Measurements from ENCODE around the gene RTRAF.

The RTRAF gene

DNA sequence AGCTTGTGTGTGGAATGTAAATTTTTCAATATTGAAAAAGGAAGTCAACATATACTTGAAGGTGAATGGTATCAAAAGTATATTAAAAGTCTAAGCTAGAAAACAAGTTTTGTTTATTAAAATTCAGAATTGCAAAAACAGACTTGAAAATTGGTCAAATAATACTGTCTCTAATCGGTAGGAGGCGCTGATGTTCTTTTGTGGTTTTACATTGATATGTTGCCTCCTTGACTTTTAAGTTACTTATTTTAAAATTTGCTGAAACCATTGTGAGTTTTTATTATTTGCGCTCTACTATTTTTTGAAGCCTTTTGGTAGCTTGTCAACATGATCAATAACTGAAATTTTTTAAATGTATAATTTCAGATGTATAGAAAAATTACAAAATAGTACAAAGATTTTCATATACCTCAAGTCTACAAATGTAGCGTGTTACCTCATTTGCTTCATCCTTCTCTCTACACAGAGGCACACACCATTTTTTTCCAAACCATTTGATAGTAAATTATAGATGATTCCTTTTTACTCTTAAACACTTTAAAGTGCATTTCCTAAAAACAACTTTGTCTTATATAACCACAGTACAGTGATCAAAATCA is 6.9 kb downstream of the RTRAF start:
- no peak for DNase-seq (ENCODE audit: low spot score)

DNA sequence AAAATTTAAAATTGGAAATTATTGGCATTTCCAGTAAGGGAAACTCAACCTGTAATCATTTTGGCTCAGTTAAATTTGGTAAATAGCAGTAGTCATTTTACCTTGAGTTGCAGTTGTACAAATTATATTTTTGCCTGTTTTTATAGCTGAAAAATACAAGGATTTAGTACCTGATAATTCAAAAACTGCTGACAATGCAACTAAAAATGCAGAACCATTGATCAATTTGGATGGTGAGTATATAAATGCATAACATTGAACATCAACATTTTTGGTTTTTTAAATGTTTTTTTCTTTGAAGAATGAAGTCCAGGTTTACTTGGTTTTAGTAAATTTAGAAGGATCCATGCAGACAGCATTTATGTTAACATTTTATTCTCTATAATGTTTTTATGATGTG is 9.0 kb downstream of the RTRAF start:
- DNase-seq (ENCODE audit: low spot score): no peak

DNA sequence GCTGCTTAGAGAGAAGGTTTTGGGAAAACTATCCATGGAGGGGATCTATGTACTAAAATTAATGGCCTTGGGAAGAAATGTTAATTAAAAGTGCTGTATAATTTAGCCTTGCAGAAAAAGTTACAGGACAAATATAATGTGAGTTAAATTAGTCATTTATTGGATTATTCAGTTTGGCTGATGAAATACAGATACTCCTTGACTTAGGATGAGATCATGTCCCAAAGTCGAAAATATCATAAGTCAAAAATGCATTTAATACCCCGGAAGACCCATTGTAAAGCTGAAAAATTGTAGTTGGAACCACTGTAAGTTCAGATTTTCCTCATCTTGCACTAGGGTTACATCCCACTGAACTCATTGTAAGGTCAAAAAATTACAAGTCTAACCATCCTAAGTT is 9.7 kb downstream of the RTRAF start:
- no peak for DNase-seq (ENCODE audit: low spot score)

DNA sequence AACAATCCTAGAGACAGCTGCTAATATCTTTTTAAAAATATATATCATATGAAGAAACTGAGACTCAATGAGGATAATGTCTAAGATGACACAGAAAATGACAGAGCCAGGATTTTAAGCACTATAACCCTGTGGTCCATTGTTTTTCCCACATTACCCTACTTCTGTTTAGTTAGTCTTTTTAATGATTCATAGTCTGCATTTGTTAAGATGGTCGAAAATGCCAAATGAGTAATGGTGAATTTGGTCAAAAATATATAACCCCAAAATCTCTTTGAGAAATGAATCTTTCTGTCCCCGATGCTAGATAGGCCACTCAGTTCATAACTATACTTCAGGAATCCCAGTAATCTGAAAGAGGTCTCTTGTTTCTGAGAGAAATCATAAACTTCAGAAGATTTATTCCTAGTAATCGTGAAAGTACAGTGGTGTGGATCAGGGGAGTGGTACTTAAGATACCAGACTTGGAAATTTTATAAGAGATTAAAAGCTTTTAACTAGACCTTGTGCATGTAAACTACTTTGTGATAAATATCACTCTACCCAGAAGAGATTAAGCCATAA is 10.8 kb downstream of the RTRAF start:
- no peak for DNase-seq (ENCODE audit: low spot score)

DNA sequence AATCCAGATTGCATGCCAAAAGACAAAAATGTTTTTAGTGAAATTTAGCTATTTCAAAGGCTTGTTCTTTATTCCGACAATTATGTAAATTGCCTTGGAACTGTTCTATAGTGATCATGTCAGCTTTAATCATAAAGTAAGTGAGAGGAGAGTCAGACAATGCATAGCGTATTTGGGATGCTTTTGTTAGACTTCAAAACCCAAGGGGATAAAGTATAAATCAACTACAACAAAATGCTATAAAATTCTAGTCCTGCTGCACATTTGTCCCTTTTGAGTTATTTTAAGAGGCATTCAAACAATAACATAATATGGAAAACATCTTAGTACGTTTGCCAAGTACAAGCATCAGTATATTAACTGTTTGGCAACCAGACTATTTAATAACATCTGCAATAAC is 11.3 kb downstream of the RTRAF start:
- DNase-seq (ENCODE audit: low spot score): no peak

DNA sequence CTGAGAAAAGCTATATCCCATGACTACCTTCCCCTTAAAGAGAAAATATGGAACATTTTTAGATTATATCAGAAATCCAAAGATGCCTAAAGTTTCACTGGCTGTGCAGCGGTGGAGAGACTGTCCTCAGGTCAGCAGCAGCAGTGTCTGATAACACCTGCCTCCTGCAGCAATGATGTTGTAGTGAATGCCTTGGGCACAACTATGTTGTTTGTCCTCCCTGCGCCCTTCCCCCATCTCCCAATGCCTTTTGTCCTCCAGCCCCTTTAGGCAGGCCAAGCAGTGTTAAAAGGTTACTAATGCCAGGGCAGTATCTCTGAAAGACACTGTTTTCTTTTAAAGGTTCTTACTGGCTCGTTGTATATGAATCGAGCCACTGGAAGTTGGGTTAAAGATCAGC is 13.2 kb downstream of the RTRAF start:
- DNase-seq (ENCODE audit: low spot score): no peak

DNA sequence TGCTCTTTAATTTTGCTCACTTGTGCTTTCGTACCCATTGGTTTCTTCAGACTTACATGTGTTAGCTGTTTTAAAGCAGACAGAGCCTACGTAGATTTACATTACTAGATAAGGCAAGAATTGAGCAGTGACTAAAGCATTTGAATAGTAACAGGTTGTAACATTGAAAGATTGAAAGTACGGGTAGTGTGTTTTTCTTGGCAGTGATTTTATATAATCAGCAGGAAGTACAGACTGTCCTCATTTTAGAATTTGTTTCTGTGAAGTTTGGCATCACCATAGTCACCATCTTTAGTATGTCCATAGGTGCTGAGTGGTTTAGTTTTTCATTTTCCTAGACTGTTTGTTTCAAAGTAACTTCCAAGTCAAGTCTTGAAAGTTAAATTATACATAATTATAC is 14.0 kb downstream of the RTRAF start:
- DNase-seq (ENCODE audit: low spot score): no peak

DNA sequence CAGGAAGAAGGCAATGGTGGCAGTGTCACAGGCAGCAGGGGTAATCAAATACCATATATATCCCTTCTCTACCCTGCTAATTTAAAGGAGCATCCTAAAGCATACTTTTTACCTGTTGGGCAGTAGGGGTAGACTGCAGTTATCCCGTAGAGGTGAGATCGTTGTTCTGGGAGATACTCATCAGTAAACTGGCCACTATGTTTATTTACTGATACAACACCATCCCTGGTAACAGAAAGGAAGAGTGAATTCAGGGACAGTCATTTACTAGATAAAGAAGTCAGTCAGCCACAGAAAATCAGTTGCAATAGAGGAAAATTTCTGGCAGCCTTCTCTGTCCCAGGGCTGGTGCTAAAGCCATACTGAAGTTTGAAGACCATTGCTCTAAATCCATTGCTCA is 16.3 kb downstream of the RTRAF start:
- no peak for DNase-seq (ENCODE audit: low spot score)

DNA sequence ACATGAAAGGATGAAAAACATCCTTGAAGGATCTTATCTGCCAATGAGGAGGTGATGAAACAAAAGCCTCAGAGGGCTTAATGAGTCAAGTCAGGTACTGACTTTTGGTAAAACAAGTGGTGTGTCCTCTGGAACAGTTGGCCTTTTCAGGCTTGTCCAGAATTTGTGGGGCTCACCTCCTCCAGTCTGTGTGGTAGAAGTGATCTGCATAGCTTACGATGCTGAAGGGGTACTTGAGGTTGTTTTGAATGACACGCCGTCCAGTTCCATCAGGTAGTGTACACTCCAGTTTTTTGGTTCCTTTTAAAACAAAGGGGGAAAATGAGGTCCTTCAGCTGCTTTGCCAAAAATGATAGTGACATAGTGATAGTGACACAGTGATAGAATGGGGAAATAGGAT is 17.0 kb downstream of the RTRAF start:
- no peak for DNase-seq (ENCODE audit: low spot score)

DNA sequence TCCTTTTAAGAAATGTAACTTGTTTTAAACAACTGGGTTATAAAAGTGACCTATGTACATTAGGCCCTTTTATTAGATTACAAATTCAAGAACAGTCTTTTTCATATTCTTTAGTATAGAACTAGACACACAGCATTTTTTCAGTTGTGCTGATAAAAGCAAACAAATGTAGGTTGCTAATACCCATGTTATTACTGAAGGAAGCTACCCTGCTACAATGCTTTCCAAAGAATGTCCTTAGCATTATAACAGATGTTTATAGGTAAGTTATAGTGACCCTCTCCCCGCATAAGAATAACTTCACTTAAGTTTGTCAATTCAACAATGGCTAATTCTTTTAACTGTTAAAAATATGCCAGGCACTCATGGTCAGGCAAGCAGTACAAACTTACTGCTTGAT is 17.9 kb downstream of the RTRAF start:
- no peak for DNase-seq (ENCODE audit: low spot score)

DNA sequence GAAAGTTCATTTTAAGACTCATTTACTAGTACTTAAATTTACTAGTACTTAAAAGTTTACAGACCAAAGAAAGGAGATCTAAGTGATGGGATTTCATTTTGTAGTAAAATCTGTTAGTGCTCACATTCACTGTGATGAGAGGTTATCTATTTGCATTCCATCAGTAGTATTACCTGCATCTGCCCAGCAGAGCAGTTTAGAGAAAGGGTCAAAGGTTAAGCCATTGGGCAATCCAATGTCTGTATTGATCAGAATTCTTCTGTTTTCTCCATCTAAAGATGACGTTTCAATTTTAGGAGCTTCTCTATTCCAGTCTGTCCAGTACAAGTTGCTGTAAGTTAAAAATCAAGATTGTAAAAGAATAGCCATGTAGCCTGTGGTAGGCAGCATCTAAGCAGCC is 18.3 kb downstream of the RTRAF start:
- DNase-seq (ENCODE audit: low spot score): no peak

DNA sequence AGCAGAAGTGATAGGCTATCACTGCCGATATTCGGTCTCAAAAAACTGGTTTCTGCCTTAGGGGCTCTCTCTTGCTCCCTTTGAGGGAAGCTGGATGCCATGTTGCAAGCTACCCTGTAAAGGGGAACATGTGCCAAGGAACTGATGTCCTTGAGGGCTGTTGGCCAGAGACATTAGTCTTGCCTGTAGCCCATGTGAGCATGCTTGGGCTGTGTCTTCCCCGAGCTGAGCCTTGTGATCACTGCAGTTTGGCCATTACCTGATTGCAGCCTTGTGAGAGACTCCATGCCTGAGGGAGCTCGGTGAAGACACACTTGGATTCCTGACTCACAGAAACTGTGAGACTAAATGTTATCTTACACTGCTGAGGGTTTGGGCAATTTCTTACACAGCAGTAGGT is 18.8 kb downstream of the RTRAF start:
- DNase-seq (ENCODE audit: low spot score): no peak

DNA sequence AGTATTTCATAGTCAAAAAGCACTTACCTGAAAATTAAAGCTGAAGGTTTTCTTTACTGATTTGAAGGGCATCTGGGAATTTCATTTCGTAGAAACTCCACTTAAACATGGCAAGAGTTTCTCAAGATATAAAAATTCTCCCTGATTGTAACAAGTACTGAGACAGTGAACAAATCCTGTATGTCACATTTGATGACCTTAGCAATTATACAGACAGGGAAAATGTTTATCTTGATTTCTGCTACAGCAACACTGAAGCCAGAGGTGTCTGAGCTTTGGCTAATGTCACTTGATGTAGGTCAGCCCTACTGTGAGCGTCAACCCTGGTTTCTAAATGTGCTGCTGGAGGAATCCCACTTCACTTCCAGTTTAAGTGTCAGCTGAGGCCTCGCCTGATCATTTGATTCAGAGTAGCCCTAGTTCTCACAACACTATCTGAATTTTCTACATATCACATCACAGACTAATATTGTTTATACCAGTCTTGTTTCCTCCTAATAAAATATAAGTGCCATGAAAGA is 20.9 kb downstream of the RTRAF start:
- no peak for DNase-seq (ENCODE audit: low spot score)

DNA sequence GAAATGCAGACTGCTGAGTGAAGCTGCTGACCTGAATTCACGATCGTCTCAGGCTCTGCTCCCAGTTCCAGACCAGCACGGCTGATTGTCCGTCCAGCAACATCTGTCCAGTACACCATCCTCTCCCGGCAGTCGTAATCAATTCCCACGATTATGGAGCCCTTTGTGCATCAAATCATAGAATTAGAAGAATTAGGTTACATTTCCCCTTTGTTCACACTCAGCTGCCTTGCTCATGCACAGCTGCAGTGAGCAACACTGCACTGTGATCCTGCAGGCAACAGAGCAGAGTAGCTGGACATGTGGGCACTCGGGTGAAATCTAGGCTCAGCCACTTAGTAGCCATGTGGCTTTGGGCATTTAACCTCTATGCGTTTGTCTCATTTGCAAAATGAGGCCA is 22.2 kb downstream of the RTRAF start:
- no peak for DNase-seq (ENCODE audit: low spot score)

DNA sequence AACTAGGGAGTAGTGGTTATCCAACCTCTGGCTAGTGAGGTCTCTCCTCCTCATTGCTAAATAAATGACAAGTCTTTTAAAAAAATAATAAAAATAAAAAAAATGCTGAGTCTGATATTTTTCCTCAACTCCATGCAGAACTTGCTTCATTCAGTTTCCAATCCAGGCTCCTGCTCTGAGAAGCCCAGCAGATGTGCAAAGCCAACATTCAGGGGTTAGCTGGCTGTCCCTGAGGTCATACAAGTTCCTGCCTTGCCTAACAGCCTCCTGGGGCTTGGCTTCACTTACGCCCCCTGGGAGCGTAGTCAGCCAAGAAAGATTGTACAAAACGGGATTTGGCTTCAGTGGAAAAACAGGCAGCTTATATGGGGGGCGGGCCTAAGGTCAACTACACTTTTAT is 23.3 kb downstream of the RTRAF start:
- no peak for DNase-seq (ENCODE audit: low spot score)

DNA sequence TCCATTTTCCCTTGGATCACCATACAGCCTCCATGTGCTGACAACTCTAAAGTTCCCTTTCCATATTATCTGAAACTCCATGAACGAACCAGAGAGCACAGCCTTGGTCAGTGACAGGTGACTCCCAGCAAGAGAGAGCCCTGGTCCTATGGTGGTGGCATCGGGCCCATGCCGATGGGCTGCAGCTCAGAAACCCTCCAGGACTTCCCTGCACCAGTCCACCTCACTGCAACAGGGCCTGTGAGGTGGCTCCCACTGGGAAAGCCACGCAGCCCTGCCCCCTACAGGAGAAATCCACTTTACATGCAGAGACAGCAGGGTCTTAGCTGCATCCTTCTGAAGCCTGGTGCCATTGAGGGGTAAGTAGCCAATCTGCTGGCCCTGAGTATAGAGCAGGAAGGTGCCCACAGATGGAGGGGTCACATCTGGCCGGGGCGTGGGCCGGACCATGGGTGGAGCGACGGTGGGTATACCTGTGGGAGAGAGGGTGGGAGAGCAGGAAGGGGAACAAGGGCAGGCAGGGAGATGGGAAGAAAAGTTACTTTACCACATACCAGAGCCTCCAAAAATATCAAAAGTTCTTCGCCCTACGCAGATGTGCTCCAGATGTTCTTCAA is 24.7 kb downstream of the RTRAF start:
- peak; percentile 17 for DNase-seq (ENCODE audit: low spot score)

DNA sequence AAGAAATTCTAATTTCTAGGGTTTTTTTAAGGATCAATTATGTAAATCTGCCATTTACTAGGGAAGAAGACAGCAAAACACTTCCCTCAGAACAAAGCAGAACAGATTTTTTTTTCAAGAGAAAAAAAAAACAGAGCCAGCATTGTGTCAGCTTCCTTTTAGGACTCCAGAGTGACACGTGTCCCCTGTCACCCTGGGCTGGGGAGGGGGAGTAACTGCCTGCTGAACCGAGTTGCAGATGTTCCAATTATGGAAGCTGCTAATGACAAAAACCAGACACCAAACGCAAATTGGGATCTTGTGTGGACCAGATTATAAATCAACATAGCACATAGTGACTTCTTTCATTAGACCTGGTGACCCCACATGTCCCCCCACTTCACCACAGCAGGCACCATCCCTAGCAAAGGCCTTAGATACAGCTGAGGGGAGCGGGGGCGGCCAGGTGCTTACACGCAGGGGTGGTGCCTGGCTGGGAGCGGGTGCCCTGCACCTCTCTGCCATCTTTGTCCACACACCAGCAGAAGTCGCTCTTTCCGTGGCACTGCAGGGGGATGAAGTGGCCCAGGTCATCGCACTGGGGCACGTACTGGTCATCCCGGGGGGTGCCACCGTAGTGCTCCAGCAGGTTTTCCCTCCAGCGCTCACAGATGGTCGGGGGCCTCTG is 25.4 kb downstream of the RTRAF start:
- DNase-seq (ENCODE audit: low spot score): no peak

DNA sequence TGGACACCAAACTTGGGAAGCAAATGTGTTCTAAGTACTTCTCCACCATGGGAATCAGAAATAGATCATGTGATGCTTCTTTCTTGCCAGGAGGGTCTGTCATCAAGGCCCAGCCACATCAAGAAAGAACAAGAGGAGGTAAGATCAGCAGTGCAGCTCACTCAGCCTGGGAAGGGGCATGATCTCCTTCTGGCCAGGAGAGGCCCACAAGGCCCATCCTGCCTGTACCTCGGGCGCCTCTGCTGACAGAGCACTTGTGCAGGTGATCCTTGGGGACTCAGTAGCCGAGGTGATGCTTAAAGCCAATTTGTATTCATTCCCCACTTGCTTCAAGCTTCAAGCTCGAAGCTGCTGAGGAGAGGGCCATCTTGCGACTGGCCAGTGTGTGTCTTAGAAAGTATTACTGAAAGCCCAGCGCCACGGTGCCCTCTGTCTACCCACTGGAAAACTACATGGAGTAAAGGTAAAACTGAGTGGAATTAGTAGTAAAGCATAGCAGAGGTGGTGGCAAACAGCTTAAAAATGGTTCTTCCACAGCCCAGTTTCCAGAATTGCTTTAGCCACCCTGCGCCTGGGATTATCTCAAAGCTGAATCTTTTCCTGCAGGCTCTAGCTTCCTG is 26.2 kb downstream of the RTRAF start:
- no peak for DNase-seq (ENCODE audit: low spot score)

DNA sequence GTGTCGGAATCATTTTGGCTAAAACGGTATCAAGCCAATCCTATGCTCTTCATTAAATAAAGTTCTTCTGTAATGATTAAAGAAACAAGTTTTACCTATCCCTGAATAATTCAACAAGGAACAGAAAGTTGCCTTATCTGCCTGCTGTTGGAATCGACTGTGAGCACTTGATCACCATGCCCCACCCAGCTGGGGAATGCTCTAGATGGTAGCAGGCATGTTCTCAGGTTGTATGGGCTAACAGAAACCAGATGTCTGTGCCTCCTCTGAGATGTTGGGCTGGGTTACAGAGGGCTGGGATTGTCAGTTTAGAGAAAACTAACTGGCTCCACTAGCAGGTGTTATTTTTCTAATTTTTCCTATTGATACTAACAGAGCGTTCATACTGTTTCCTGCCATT is 28.9 kb downstream of the RTRAF start:
- DNase-seq (ENCODE audit: low spot score): no peak

DNA sequence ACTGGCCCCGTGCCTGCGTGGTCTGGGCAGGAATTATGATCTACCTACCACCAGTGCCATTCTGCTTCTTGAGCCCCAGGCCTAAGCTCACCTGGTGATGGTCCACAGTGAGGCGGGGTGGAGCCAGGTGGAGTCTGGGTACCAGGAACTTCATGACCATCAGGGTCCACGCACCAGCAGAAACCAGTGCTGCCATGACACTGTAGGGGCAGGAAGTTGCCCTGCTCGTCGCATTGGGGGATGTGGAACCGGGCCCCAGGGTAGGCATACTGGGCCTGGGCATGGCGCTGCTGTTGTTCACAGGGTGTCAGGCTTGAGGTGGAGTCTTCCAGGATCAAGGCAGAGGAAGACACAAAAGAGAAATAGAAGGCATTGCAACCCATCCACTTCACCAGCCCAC is 29.6 kb downstream of the RTRAF start:
- DNase-seq (ENCODE audit: low spot score): no peak

DNA sequence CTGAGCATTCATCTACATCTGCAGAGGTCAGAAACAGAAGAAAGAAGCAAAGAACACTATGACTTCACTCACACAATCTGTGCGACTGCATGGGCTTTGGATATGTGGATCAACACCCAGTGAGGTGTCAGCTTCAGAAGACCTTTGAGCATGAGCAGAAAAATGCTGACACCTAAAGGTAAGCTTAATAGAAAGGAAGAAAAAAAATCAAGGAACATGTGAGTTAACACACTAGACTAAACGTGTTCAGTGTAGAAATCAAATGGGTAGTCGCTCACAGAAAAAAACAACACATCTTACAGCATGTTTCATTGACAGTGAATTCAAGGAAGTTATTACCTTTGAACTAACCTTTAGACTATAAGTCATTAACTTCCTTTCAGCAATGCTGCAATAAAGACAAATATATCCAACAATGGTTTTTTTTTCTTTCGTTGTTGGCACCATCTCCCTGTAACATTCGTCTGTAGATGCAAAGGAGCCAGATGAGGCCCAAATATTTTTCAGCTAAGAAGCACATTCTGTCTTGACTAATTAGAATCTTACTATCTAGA is 30.9 kb downstream of the RTRAF start:
- DNase-seq (ENCODE audit: low spot score): no peak

DNA sequence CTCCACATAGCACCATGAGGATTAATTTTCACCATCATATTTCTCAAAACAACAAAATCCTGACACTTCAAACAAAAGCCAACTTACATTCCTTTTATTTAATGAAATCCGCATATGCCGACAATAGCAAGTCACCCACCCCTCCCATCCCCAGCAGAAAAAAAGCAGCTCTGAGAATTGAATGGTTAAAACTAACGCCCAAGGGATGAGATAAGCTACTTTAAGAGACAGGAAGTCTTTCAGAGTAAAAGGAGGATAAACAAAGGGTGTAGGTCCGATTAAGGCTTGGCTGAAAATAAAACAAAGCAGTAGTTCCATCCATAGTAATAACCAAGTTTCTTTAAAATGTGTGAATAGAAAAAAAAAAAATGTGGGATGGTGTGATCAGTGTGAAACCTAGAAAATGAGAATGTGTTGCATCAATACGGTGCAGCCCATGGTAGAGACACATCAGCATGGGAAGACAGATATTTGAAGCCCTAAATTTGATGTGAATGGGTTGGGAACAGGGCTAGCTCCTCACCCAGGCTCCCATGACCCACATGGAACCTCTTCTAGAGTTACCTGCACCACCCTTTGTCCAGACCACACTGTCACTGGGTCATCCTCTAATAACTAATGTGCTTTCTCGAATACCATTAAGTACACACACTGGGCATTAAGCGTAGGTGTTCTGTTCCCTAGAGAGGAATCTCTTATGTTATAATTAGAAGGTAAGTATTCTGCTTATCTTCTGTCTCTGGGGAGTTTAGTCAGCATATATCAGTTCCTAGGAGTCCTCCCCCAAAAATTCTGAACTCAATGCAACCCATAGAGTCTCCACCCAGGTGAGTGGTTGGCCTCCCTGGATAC is 31.7 kb downstream of the RTRAF start:
- DNase-seq (ENCODE audit: low spot score): no peak

All from NAMALWA (cell line).